GM21528 (cell line): ENCODE results near the gene ERBB2.
A peak's percentile ranks its signal among the peaks of the same experiment; 100 is the strongest.

ENCODE experiments used
- ATAC-seq: cut with Tn5 transposase; IDR thresholded peaks from one replicate; pipeline ENCODE4 v1.9.1; 2021; ENCODE audit warnings: mild to moderate bottlenecking, moderate library complexity; ENCODE audit not compliant: unreplicated experiment, low FRiP score

Gene ERBB2

GRCh38 chr17:39777534-39778365 lies 77.9 kb downstream of the ERBB2 start:
- ATAC-seq = peak; percentile 45
